HEK293T (cell line): ENCODE results near the gene L2HGDH.

Source experiments
- CTCF ChIA-PET: fragments of 350-600 bp; formaldehyde crosslinking; extraction: SDS; loops from one replicate; lab custom pipeline; 2021; ENCODE audit warnings: antibody characterized with exemption, inconsistent platforms; lab: Yijun Ruan, JAX
- POLR2A ChIA-PET: fragments of 350-600 bp; formaldehyde crosslinking; extraction: SDS; loops from one replicate; lab custom pipeline; 2020; ENCODE audit warnings: antibody characterized with exemption, inconsistent platforms; lab: Yijun Ruan, JAX
- DNase-seq: peaks from one replicate; pipeline ENCODE4 v3.0.0; 2012; ENCODE audit warnings: mixed read lengths; ENCODE audit errors: extremely low spot score
- ARNT ChIP-seq: fragments of 450-650 bp; IDR thresholded peaks from 2 replicates; pipeline ENCODE4 v1.6.1; 2017; ENCODE audit warnings: mild to moderate bottlenecking
- BHLHE40 ChIP-seq: fragments of 450-650 bp; IDR thresholded peaks from 2 replicates; pipeline ENCODE4 v1.6.1; 2016; ENCODE audit warnings: mild to moderate bottlenecking, moderate library complexity, borderline replicate concordance
- CTBP1 ChIP-seq: fragments of 450-650 bp; IDR thresholded peaks from 2 replicates; pipeline ENCODE4 v1.6.1; 2016; ENCODE audit warnings: borderline replicate concordance
- ELF4 ChIP-seq: fragments of 450-650 bp; IDR thresholded peaks from 2 replicates; pipeline ENCODE4 v1.6.1; 2017; ENCODE audit warnings: antibody characterized with exemption
- FOXA1 ChIP-seq: fragments of 450-650 bp; IDR thresholded peaks from 2 replicates; pipeline ENCODE4 v1.6.1; 2016; ENCODE audit warnings: mild to moderate bottlenecking
- FOXK2 ChIP-seq: fragments of 450-650 bp; IDR thresholded peaks from 2 replicates; pipeline ENCODE4 v1.6.1; 2016; ENCODE audit warnings: mild to moderate bottlenecking
- FOXM1 ChIP-seq: fragments of 450-650 bp; IDR thresholded peaks from 2 replicates; pipeline ENCODE4 v1.6.1; 2017; ENCODE audit warnings: mild to moderate bottlenecking, borderline replicate concordance
- HDGF ChIP-seq: fragments of 450-650 bp; IDR thresholded peaks from 2 replicates; pipeline ENCODE4 v1.6.1; 2017; ENCODE audit warnings: antibody characterized with exemption, borderline replicate concordance
- L3MBTL2 ChIP-seq: fragments of 450-650 bp; conservative IDR thresholded peaks from 2 replicates; pipeline ENCODE4 v1.6.1; 2016; ENCODE audit warnings: mild to moderate bottlenecking
- LEF1 ChIP-seq: fragments of 450-650 bp; IDR thresholded peaks from 2 replicates; pipeline ENCODE4 v1.6.1; 2017; ENCODE audit warnings: mild to moderate bottlenecking, borderline replicate concordance
- NFRKB ChIP-seq: fragments of 450-650 bp; IDR thresholded peaks from 2 replicates; pipeline ENCODE4 v1.6.1; 2016; ENCODE audit warnings: mild to moderate bottlenecking, moderate library complexity
- SP1 ChIP-seq: fragments of 450-650 bp; IDR thresholded peaks from 2 replicates; pipeline ENCODE4 v1.6.1; 2017
- SUZ12 ChIP-seq: fragments of 450-650 bp; IDR thresholded peaks from 2 replicates; pipeline ENCODE4 v1.6.1; 2016; ENCODE audit warnings: mild to moderate bottlenecking
- TARDBP ChIP-seq: fragments of 450-650 bp; IDR thresholded peaks from 2 replicates; pipeline ENCODE4 v1.6.1; 2016
- ZNF384 ChIP-seq: fragments of 450-650 bp; IDR thresholded peaks from 2 replicates; pipeline ENCODE4 v1.6.1; 2016
- TF ChIP-seq, protein P1 (sequence below): fragments of 450-650 bp; IDR thresholded peaks from 2 replicates; pipeline ENCODE4 v1.6.1; 2016

L2HGDH gene

DNA sequence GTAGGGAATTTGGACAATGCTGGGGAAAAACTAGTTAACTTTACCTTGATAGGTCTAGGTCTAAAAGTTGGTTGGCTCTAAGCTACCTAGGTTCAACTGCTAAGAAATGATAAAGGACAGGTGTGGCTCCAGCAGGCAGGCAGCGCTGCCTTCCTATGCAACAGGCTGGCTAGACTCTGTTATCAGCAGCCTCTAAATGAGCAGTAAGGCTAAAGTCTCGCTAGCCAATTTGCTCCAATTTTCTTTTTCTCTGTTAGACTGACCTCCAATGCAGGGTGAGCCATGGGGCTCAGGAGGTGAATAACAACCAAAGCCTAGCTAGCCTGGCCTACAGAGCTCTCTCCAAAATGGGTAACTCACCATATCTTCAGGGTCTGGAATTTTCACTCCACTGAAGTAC, 26.6 kb upstream of the L2HGDH start:
- CTCF ChIA-PET: no interaction called here
- POLR2A ChIA-PET: no interaction called here

DNA sequence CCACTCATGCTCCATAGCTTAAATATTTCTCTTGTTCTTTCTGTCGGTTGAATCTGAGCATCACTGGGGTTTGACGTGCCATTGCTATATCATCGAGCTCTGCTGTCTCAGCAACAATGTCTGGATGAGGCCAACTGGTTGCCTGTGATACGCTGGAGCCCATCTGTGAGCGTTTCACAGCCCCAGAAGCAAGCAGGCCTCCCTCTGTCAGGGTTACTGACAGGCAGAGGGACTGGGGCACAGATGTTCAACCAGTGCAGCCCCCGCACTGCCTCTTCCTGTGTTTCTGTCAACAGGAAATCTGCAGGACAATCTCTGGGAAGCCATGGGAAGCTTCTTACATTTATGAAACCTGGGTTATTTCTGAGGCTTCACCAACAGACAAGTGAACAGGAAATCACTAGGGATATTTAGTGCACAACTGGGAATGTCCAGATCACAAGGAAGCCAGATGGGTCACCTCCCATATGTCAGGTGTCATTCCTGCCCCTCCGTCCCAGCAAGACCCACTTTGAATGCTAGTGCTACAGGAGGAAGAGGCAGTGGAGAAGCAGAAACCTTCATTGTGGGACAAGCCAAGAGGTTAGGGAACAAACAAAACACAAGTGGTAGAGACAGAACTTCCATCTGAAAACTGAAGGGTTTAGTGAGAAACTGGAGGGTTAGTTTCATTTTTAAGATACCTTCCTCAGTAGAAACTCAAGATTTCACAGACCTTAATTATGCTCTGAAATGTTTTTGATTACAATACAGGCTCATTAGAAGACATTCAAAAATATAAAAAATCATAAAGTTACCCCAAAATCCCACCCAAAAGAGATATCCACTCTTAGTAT, 24.2 kb upstream of the L2HGDH start:
- ChIA-PET POLR2A (interaction anchor here (0.9 kb wide), 1 partner anchor 24 kb away, joined by 3 read pairs; the partner anchor contains the start of genes DMAC2L and L2HGDH), CTCF (no interaction called here)
- DNase-seq: no peak
- TF ChIP-seq ZNF384 (no peak), NFRKB (no peak), L3MBTL2 (no peak), FOXK2 (no peak), SUZ12 (no peak), HDGF (no peak), ELF4 (no peak)

More for the DNA sequence above, 26.6 kb upstream of the L2HGDH start:
- no peak for DNase-seq
- TF ChIP-seq ELF4 (no peak), ARNT (no peak), NFRKB (no peak), SP1 (no peak), FOXK2 (no peak), LEF1 (no peak), BHLHE40 (no peak), L3MBTL2 (no peak), TARDBP (no peak), ZNF384 (no peak), HDGF (no peak)
- TF ChIP-seq, protein P1, sequence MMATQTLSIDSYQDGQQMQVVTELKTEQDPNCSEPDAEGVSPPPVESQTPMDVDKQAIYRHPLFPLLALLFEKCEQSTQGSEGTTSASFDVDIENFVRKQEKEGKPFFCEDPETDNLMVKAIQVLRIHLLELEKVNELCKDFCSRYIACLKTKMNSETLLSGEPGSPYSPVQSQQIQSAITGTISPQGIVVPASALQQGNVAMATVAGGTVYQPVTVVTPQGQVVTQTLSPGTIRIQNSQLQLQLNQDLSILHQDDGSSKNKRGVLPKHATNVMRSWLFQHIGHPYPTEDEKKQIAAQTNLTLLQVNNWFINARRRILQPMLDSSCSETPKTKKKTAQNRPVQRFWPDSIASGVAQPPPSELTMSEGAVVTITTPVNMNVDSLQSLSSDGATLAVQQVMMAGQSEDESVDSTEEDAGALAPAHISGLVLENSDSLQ: no peak

DNA sequence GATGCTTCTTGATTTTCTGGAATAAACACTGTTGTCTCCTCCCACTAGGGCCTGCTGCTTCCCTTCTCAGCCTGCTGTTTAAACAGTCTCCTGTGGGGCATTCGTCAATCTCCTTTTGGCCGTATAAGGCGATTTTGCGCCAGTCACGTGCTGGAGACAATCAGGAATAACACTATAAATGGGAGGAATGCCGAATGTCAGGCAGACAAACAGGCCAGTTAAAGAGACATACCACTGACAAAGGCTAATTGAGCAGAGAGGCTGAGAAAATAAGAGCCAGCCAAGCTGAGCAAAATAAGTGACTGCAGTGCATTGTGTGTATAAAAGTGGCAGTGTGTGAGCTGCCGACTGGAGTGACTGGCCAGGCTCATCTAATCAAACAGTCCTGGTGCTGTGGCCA, 23.4 kb upstream of the L2HGDH start:
- peak; percentile 70 for DNase-seq
- peak; percentile 24; the same call in 1 of the 2 replicates for TF ChIP-seq CTBP1
- peak; percentile 59; the same call in 1 of the 2 replicates for TF ChIP-seq BHLHE40
- TF ChIP-seq, protein P1: peak; percentile 82
- TF ChIP-seq ARNT: no peak
- CTCF ChIA-PET: interaction anchor here (1.5 kb wide), 1 partner anchor 14 kb away, joined by 10 read pairs; no protein-coding TSS in a partner anchor
- POLR2A ChIA-PET: interaction anchor here (0.7 to 0.9 kb wide), 2 partner anchors 10 to 23 kb away, joined by 3 read pairs; partner anchors contain the start of genes DMAC2L and L2HGDH

DNA sequence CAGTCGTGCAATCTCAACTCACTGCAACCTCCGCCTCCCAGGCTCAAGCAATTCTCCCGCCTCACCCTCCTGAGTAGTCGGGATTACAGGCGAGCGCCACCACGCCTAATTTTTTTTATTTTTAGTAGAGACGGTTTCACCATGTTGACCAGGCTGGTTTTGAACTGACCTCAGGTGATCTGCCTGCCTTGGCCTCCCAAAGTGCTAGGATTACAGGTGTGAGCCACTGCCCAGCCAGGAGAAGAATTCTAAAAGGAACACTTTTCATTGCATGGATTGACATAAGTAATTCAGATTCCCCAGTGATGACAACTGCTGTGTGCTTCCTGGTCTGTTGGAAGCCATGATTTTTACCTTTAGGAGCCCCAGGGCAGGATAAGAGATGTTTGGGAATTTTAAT, 22.2 kb upstream of the L2HGDH start:
- DNase-seq: no peak
- CTCF ChIA-PET: interaction anchor here (1.5 kb wide), 1 partner anchor 13 kb away, joined by 10 read pairs; no protein-coding TSS in a partner anchor
- TF ChIP-seq FOXK2 (no peak), SUZ12 (no peak), LEF1 (no peak), L3MBTL2 (no peak)
- TF ChIP-seq, protein P1: no peak
- POLR2A ChIA-PET: no interaction called here

DNA sequence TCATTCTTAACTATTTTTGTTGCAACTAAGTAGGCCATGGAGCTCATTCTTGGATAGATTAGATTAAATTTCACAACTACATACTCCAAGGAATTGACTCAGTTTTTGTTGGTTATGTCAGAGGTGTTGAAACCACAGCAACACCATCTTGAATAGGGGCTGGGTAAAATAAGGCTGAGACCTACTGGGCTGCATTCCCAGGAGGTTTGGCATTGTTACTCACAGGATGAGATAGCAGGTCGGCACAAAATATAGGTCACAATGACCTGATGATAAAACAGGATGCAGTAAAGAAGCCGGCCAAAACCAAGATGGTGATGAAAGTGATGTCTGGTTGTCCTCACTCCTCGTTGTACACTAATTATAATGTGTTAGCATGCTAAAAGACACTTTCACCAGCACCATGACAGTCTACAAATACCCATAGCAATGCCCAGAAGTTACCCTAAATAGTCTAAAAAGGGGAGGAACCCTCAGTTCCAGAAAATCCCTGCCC, 21.0 kb upstream of the L2HGDH start:
- ChIA-PET POLR2A (no interaction called here), CTCF (interaction anchor here (1.0 to 1.2 kb wide), 3 partner anchors 12 to 646 kb away, joined by 3 to 4 read pairs (median 3); partner anchors contain the start of gene MAP4K5)
- no peak for TF ChIP-seq ZNF384
- TF ChIP-seq HDGF: no peak
- TF ChIP-seq FOXK2: no peak
- TF ChIP-seq FOXM1: no peak
- no peak for TF ChIP-seq SUZ12
- TF ChIP-seq SP1: no peak
- no peak for TF ChIP-seq LEF1
- TF ChIP-seq NFRKB: no peak
- TF ChIP-seq TARDBP: no peak
- no peak for TF ChIP-seq CTBP1
- no peak for TF ChIP-seq FOXA1
- TF ChIP-seq BHLHE40: no peak
- TF ChIP-seq ARNT: no peak
- TF ChIP-seq, protein P1: no peak
- no peak for TF ChIP-seq L3MBTL2
- TF ChIP-seq ELF4: no peak
- DNase-seq: no peak
